ENCODE results near the gene CIP2A. TPM values are rescaled to one million over a fixed set of nuclear protein-coding genes. Genes with fewer than 3 reads are reported as not detected.

Gene CIP2A
- total and polyA plus RNA-seq, 2 of the 13 experiments (the other 11 are each of a cell fraction or from before 2014, with no cell fraction given), result 7.8 to 36.9 TPM

DNA sequence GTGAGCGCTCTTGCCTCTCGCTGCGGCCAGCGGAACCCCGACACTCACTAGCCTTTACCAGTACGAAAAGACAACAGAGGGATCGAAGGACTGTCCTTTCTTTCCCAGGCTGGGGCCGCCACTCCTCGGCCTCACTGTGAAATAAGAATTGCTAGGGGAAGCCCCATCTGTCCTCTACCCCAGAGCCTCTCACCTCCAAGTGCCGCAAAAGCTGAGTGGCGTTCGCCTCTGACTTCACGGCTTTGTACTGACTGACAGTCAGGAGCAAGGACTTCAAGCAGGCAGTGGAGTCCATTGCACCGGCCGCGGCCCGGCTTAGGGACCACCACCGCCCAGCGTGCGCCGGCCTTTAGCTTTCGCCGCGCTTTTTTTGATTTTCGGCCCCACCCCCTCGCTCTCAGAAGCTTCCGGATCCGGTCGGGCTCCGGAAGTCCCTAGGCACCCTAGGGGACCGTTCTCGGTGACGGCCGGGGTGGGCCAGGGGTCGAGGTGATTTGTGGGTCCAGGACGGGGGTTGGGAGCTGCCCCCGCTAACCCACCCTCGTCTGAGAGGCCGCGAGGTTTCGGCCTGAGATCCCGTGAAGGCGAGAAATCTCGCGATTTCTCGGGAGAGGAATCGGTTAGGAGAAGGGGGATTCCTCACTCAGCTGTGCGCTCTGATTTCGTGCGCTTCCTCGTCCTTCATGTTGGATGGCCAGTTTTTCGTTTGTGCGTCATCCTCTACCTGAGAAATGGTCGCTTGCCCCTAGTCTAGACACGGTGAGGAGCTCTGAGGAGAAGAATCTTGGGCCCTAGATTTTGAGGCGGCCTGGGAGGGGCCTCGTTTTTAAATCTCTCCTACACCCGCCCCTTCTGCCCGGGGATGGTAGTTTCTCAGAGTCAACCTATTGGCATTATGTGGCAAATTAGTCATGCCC is at the start of gene CIP2A, which contains the start of gene DZIP3 (continued):
- TF ChIP-seq, protein P1, sequence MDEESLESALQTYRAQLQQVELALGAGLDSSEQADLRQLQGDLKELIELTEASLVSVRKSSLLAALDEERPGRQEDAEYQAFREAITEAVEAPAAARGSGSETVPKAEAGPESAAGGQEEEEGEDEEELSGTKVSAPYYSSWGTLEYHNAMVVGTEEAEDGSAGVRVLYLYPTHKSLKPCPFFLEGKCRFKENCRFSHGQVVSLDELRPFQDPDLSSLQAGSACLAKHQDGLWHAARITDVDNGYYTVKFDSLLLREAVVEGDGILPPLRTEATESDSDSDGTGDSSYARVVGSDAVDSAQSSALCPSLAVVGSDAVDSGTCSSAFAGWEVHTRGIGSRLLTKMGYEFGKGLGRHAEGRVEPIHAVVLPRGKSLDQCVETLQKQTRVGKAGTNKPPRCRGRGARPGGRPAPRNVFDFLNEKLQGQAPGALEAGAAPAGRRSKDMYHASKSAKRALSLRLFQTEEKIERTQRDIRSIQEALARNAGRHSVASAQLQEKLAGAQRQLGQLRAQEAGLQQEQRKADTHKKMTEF (CRISPR knock-in tag; IDR thresholded peaks at IDR 0.05), result peak; percentile 62
- TF ChIP-seq MIER2 (CRISPR knock-in tag; IDR thresholded peaks at IDR 0.05) (no peak), KMT2B (CRISPR knock-in tag; IDR thresholded peaks at IDR 0.05) (peak; percentile 95), SAFB2 (CRISPR knock-in tag; IDR thresholded peaks at IDR 0.05; ENCODE audit: borderline replicate concordance, low read depth) (0 out of 2 replicates have a peak, but pooled peaks have one; percentile 24), ZEB1 (IDR thresholded peaks at IDR 0.05; ENCODE audit: insufficient replicate concordance, low read depth) (peak; percentile 55), ARNT2 (CRISPR knock-in tag; IDR thresholded peaks at IDR 0.05; ENCODE audit: low read depth) (peak; percentile 79; the same call in 1 of the 2 replicates), ZNF598 (CRISPR knock-in tag; IDR thresholded peaks at IDR 0.05; ENCODE audit: borderline replicate concordance) (peak; percentile 65; the same call in 1 of the 2 replicates), SALL2 (CRISPR knock-in tag; IDR thresholded peaks at IDR 0.05) (peak; percentile 57), FOXC1 (CRISPR knock-in tag; IDR thresholded peaks at IDR 0.05; ENCODE audit: borderline replicate concordance) (no peak), ZNF619 (CRISPR knock-in tag; IDR thresholded peaks at IDR 0.05) (no peak), GATA4 (IDR thresholded peaks at IDR 0.05; ENCODE audit: borderline replicate concordance, low read depth) (peak; percentile 38; the same call in 1 of the 2 replicates)
- TF ChIP-seq, protein P2, sequence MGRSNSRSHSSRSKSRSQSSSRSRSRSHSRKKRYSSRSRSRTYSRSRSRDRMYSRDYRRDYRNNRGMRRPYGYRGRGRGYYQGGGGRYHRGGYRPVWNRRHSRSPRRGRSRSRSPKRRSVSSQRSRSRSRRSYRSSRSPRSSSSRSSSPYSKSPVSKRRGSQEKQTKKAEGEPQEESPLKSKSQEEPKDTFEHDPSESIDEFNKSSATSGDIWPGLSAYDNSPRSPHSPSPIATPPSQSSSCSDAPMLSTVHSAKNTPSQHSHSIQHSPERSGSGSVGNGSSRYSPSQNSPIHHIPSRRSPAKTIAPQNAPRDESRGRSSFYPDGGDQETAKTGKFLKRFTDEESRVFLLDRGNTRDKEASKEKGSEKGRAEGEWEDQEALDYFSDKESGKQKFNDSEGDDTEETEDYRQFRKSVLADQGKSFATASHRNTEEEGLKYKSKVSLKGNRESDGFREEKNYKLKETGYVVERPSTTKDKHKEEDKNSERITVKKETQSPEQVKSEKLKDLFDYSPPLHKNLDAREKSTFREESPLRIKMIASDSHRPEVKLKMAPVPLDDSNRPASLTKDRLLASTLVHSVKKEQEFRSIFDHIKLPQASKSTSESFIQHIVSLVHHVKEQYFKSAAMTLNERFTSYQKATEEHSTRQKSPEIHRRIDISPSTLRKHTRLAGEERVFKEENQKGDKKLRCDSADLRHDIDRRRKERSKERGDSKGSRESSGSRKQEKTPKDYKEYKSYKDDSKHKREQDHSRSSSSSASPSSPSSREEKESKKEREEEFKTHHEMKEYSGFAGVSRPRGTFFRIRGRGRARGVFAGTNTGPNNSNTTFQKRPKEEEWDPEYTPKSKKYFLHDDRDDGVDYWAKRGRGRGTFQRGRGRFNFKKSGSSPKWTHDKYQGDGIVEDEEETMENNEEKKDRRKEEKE (IDR thresholded peaks at IDR 0.05), result no peak
- TF ChIP-seq, protein P3, sequence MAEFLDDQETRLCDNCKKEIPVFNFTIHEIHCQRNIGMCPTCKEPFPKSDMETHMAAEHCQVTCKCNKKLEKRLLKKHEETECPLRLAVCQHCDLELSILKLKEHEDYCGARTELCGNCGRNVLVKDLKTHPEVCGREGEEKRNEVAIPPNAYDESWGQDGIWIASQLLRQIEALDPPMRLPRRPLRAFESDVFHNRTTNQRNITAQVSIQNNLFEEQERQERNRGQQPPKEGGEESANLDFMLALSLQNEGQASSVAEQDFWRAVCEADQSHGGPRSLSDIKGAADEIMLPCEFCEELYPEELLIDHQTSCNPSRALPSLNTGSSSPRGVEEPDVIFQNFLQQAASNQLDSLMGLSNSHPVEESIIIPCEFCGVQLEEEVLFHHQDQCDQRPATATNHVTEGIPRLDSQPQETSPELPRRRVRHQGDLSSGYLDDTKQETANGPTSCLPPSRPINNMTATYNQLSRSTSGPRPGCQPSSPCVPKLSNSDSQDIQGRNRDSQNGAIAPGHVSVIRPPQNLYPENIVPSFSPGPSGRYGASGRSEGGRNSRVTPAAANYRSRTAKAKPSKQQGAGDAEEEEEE (CRISPR knock-in tag; IDR thresholded peaks at IDR 0.05; ENCODE audit: borderline replicate concordance), result no peak
- TF ChIP-seq, protein P4, sequence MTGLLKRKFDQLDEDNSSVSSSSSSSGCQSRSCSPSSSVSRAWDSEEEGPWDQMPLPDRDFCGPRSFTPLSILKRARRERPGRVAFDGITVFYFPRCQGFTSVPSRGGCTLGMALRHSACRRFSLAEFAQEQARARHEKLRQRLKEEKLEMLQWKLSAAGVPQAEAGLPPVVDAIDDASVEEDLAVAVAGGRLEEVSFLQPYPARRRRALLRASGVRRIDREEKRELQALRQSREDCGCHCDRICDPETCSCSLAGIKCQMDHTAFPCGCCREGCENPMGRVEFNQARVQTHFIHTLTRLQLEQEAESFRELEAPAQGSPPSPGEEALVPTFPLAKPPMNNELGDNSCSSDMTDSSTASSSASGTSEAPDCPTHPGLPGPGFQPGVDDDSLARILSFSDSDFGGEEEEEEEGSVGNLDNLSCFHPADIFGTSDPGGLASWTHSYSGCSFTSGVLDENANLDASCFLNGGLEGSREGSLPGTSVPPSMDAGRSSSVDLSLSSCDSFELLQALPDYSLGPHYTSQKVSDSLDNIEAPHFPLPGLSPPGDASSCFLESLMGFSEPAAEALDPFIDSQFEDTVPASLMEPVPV (CRISPR knock-in tag; IDR thresholded peaks at IDR 0.05), result peak; percentile 91
